Measurements from ENCODE around the gene PWP2.
"Not testable (repeated sequence)": the region's sequence is repeated elsewhere in the genome, so short reads cannot be mapped to it uniquely, and the experiment has no call there.

Gene PWP2

DNA sequence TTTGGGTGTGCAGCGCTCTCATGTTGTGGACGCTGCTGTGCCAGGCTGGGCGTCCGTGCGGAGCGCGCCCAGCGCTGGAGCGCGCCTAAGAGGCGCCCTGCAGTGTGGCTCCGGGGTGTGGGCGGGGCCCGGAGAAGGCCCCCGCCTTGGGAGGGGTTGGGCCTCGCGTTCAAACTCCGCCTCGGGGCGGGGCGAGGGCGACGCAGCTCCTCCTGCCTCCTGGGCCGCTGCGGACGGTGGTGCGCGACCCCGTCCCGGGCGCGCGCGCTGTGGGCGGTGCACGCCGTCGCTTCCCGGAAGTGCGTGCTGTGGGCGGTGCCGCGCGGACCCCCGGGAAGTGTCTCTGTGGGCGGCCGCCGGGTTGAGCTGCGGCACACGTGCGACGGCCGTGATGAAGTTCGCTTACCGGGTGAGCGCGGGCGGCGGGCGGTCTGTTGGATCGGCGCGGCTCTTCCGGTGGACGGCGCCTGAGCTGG, at the start of gene PWP2:
Gene PWP2, plus strand, starts transcription at position 374 of the 476 bp plus-strand sequence. Its CDS starts 18 bp downstream, at position 392.
- H3K9me3 ChIP-seq (ENCODE audit: severe bottlenecking); H3K4me3 ChIP-seq (ENCODE audit: severe bottlenecking); H3K27ac ChIP-seq (ENCODE audit: poor library complexity, severe bottlenecking); DNase-seq (ENCODE audit: low spot score); H3K27me3 ChIP-seq (ENCODE audit: insufficient read depth, poor library complexity, severe bottlenecking); H3K36me3 ChIP-seq (ENCODE audit: low read depth); H3K4me1 ChIP-seq (ENCODE audit: insufficient read depth, poor library complexity, severe bottlenecking): not testable (repeated sequence)
- peak; percentile 84 for ATAC-seq (ENCODE audit: low read depth)

DNA sequence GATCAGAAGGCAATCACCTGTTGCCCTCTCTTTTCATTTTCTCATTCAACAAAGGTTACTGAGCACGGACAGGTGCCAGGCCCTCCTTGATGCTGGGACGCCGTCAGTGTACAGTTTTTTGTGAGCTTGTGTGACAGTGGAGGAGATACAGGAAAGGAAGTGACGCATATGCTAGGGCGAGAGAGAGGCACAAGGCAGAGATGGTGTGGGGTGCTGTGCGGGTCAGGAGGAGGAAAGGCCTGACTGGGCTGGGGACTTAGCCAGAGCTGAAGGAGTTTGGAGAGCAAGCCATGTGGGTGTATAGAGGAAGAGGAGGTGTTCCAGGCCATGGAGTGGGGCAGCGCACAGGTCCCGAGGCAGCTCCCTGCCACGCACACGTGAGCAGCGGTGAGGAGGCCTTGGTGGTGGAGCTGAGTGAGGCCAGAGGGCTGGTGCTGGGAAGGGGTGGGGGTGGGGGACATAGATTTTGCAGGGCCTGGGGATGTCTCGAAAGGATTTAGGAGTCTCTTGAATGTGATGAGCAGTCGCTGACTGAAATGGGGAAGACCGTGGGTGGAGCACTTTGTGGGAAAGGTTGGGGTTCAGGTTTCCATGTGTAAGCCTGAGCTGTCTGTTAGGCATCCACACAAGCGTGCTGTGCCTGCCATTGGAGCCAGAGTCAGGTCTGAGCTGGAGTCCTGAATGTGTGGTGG, 49.1 kb upstream of the PWP2 start:
- DNase-seq (ENCODE audit: low spot score) (no peak), ATAC-seq (ENCODE audit: low read depth) (no peak)
- Histone ChIP-seq H3K4me3 (ENCODE audit: severe bottlenecking) (no peak overlapping the region), H3K36me3 (ENCODE audit: low read depth) (peaks cover 64% of the 10 kb centered on the region), H3K9me3 (ENCODE audit: severe bottlenecking) (no peaks in the 10 kb centered on the region), H3K4me1 (ENCODE audit: insufficient read depth, poor library complexity, severe bottlenecking) (no peaks in the 10 kb centered on the region), H3K27ac (ENCODE audit: poor library complexity, severe bottlenecking) (no peak overlapping the region), H3K27me3 (ENCODE audit: insufficient read depth, poor library complexity, severe bottlenecking) (no peaks in the 10 kb centered on the region)
- TF ChIP-seq, protein P1, sequence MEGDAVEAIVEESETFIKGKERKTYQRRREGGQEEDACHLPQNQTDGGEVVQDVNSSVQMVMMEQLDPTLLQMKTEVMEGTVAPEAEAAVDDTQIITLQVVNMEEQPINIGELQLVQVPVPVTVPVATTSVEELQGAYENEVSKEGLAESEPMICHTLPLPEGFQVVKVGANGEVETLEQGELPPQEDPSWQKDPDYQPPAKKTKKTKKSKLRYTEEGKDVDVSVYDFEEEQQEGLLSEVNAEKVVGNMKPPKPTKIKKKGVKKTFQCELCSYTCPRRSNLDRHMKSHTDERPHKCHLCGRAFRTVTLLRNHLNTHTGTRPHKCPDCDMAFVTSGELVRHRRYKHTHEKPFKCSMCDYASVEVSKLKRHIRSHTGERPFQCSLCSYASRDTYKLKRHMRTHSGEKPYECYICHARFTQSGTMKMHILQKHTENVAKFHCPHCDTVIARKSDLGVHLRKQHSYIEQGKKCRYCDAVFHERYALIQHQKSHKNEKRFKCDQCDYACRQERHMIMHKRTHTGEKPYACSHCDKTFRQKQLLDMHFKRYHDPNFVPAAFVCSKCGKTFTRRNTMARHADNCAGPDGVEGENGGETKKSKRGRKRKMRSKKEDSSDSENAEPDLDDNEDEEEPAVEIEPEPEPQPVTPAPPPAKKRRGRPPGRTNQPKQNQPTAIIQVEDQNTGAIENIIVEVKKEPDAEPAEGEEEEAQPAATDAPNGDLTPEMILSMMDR (IDR thresholded peaks at IDR 0.05; ENCODE audit: poor library complexity, severe bottlenecking), result no peak

- H3K9me3 ChIP-seq (ENCODE audit: severe bottlenecking), result no peaks in the 10 kb centered on the region
- H3K4me1 ChIP-seq (ENCODE audit: insufficient read depth, poor library complexity, severe bottlenecking), result no peaks in the 10 kb centered on the region
- no peak overlapping the region for H3K27ac ChIP-seq (ENCODE audit: poor library complexity, severe bottlenecking)
- H3K4me3 ChIP-seq (ENCODE audit: severe bottlenecking), result no peak overlapping the region
- DNase-seq (ENCODE audit: low spot score) (no peak), ATAC-seq (ENCODE audit: low read depth) (no peak)
- peaks cover 64% of the 10 kb centered on the region for H3K36me3 ChIP-seq (ENCODE audit: low read depth)
- H3K27me3 ChIP-seq (ENCODE audit: insufficient read depth, poor library complexity, severe bottlenecking), result no peaks in the 10 kb centered on the region
- TF ChIP-seq, protein P1 (IDR thresholded peaks at IDR 0.05; ENCODE audit: poor library complexity, severe bottlenecking), result no peak
These were observed 48.6 kb upstream of the PWP2 start for GRCh38 chr21:44058652-44058964.

- no peak for ATAC-seq (ENCODE audit: low read depth)
- DNase-seq (ENCODE audit: low spot score), result no peak
- no peak overlapping the region for H3K4me3 ChIP-seq (ENCODE audit: severe bottlenecking)
- no peak overlapping the region for H3K27ac ChIP-seq (ENCODE audit: poor library complexity, severe bottlenecking)
- H3K9me3 ChIP-seq (ENCODE audit: severe bottlenecking), result no peaks in the 10 kb centered on the region
- H3K27me3 ChIP-seq (ENCODE audit: insufficient read depth, poor library complexity, severe bottlenecking), result no peaks in the 10 kb centered on the region
- peaks cover 66% of the 10 kb centered on the region for H3K36me3 ChIP-seq (ENCODE audit: low read depth)
- TF ChIP-seq, protein P1 (IDR thresholded peaks at IDR 0.05; ENCODE audit: poor library complexity, severe bottlenecking), result no peak
- no peaks in the 10 kb centered on the region for H3K4me1 ChIP-seq (ENCODE audit: insufficient read depth, poor library complexity, severe bottlenecking)
These were observed 48.2 kb upstream of the PWP2 start for GRCh38 chr21:44058981-44059380.

- H3K36me3 ChIP-seq (ENCODE audit: low read depth), result peaks cover 69% of the 10 kb centered on the region
- DNase-seq (ENCODE audit: low spot score), result no peak
- H3K9me3 ChIP-seq (ENCODE audit: severe bottlenecking), result no peaks in the 10 kb centered on the region
- TF ChIP-seq, protein P1 (IDR thresholded peaks at IDR 0.05; ENCODE audit: poor library complexity, severe bottlenecking), result no peak
- ATAC-seq (ENCODE audit: low read depth), result no peak
- no peak overlapping the region for H3K27ac ChIP-seq (ENCODE audit: poor library complexity, severe bottlenecking)
- H3K4me1 ChIP-seq (ENCODE audit: insufficient read depth, poor library complexity, severe bottlenecking), result no peaks in the 10 kb centered on the region
- H3K4me3 ChIP-seq (ENCODE audit: severe bottlenecking), result no peak overlapping the region
- no peaks in the 10 kb centered on the region for H3K27me3 ChIP-seq (ENCODE audit: insufficient read depth, poor library complexity, severe bottlenecking)
These were observed 47.5 kb upstream of the PWP2 start for GRCh38 chr21:44059710-44060109.

Measured in RWPE2 (cell line).